Neuron (in vitro differentiated cells): ENCODE measurements around the gene PRRG1.
"Not testable (repeated sequence)": the region's sequence is repeated elsewhere in the genome, so short reads cannot be mapped to it uniquely, and the experiment has no call there.

Experiments used
- H2AFZ ChIP-seq: one replicate; pipeline ENCODE4 v1.6.1; 2013; ENCODE audit warnings: low read depth, mild to moderate bottlenecking, inconsistent platforms, low read length, moderate library complexity
- H3K27me3 ChIP-seq: one replicate; pipeline ENCODE4 v1.6.1; 2013; ENCODE audit warnings: low read length; ENCODE audit not compliant: insufficient read depth
- H3K36me3 ChIP-seq: one replicate; pipeline ENCODE4 v1.6.1; 2013; ENCODE audit warnings: low read length; ENCODE audit not compliant: insufficient read depth
- H3K4me1 ChIP-seq: one replicate; pipeline ENCODE4 v1.6.1; 2013; ENCODE audit warnings: low read length; ENCODE audit not compliant: insufficient read depth
- H3K4me3 ChIP-seq: 2 replicates; pipeline ENCODE4 v1.5.1; 2013; ENCODE audit warnings: mild to moderate bottlenecking, low read length, moderate library complexity
- H3K9me3 ChIP-seq: one replicate; pipeline ENCODE4 v1.6.1; 2013; ENCODE audit warnings: low read length

Gene PRRG1

GRCh38 chrX:37388413-37388812, 39.2 kb downstream of the PRRG1 start:
- no peaks in the 10 kb centered on the region for H3K4me1 ChIP-seq
- H3K36me3 ChIP-seq: no peaks in the 10 kb centered on the region
- H3K4me3 ChIP-seq: no peak overlapping the region
- H2AFZ ChIP-seq: no peak overlapping the region
- H3K9me3 ChIP-seq: no peaks in the 10 kb centered on the region
- no peaks in the 10 kb centered on the region for H3K27me3 ChIP-seq

GRCh38 chrX:37405956-37406355, 56.8 kb downstream of the PRRG1 start:
- Histone ChIP-seq H3K9me3 (no peaks in the 10 kb centered on the region), H3K36me3 (no peaks in the 10 kb centered on the region), H2AFZ (no peak overlapping the region), H3K27me3 (no peaks in the 10 kb centered on the region), H3K4me3 (no peak overlapping the region), H3K4me1 (peaks cover 8% of the 10 kb centered on the region)

- Histone ChIP-seq H2AFZ (no peak overlapping the region), H3K27me3 (no peaks in the 10 kb centered on the region), H3K4me1 (peaks cover 8% of the 10 kb centered on the region), H3K4me3 (no peak overlapping the region), H3K9me3 (no peaks in the 10 kb centered on the region), H3K36me3 (no peaks in the 10 kb centered on the region)
Measured at GRCh38 chrX:37407736-37408135, 58.6 kb downstream of the PRRG1 start.

DNA sequence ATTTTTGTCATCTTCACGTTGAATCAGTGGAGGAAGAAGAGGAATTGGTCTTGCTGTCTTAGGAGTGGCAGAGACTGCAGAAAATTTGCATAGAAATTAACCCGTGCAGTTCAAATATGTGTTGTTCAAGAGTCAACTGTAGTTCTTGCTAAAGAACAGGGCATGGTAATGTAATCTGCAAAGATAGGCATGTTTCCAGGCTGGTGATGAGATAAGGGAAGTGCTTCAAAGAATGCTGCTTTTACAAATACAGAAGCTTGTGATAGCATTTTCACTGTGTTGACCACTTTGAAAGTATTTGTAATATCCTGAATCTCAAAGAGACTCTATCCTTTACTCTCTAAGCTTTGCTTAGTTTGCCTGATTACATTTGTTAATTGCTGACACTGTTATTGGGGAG, 60.1 kb downstream of the PRRG1 start:
- no peaks in the 10 kb centered on the region for H3K9me3 ChIP-seq
- no peaks in the 10 kb centered on the region for H3K36me3 ChIP-seq
- no peaks in the 10 kb centered on the region for H3K27me3 ChIP-seq
- no peak overlapping the region for H2AFZ ChIP-seq
- H3K4me1 ChIP-seq: peaks cover 8% of the 10 kb centered on the region
- no peak overlapping the region for H3K4me3 ChIP-seq

GRCh38 chrX:37420185-37420584, 71.0 kb downstream of the PRRG1 start:
- H2AFZ ChIP-seq: no peak overlapping the region
- H3K4me1 ChIP-seq: no peaks in the 10 kb centered on the region
- H3K36me3 ChIP-seq: no peaks in the 10 kb centered on the region
- H3K27me3 ChIP-seq: no peaks in the 10 kb centered on the region
- no peak overlapping the region for H3K4me3 ChIP-seq
- H3K9me3 ChIP-seq: no peaks in the 10 kb centered on the region

DNA sequence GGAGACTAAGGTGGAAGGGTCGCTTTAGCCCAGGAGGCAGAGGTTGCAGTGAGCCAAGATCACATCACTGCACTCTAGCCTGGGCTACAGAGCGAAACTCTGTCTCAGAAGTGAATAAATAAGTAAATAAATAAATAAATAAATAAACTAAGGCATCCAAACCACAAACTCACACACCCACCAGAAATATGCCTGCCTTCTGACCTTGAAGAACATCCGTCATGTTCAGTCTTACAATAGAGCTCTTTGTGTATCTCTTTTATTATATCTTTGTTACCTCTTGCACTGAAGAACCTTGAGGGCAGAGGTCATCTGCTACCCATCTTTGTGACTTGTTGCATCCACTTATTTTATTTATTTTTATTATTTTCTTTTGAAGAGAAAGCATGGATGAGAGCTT, 71.6 kb downstream of the PRRG1 start:
- Histone ChIP-seq H3K4me1 (no peaks in the 10 kb centered on the region), H3K9me3 (no peaks in the 10 kb centered on the region), H3K36me3 (no peaks in the 10 kb centered on the region), H3K4me3 (no peak overlapping the region), H2AFZ (no peak overlapping the region), H3K27me3 (no peaks in the 10 kb centered on the region)

DNA sequence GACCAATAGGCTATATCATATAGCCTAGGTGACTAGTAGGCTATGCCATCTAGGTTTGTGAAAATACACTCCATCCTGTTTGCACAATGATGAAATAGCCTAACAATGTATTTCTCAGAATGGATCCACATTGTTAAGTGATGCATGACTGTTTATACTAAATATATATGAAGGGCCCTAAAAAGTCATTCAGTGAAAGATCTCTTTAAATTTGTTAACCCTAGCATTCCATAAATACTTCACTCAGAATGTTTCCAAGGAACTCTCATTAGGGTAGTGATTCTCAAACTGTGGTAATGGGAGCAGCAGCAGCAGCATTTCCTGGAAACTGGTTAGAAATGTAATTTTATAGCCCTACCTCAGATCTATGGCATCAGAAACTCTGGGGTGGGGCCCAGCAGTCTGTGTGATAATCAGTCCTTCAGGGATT, 74.9 kb downstream of the PRRG1 start:
- Histone ChIP-seq H3K9me3 (no peaks in the 10 kb centered on the region), H3K4me1 (no peaks in the 10 kb centered on the region), H3K27me3 (no peaks in the 10 kb centered on the region), H2AFZ (no peak overlapping the region), H3K4me3 (no peak overlapping the region), H3K36me3 (no peaks in the 10 kb centered on the region)

- Histone ChIP-seq H3K36me3 (no peaks in the 10 kb centered on the region), H3K9me3 (no peaks in the 10 kb centered on the region), H3K27me3 (no peaks in the 10 kb centered on the region), H3K4me3 (no peak overlapping the region), H3K4me1 (no peaks in the 10 kb centered on the region), H2AFZ (no peak overlapping the region)
Measured at GRCh38 chrX:37425370-37425769, 76.2 kb downstream of the PRRG1 start.

- H3K4me1 ChIP-seq, H3K9me3 ChIP-seq, H3K4me3 ChIP-seq, H3K27me3 ChIP-seq, H2AFZ ChIP-seq, H3K36me3 ChIP-seq: not testable (repeated sequence)
Measured at GRCh38 chrX:37428962-37429361, 79.8 kb downstream of the PRRG1 start.

DNA sequence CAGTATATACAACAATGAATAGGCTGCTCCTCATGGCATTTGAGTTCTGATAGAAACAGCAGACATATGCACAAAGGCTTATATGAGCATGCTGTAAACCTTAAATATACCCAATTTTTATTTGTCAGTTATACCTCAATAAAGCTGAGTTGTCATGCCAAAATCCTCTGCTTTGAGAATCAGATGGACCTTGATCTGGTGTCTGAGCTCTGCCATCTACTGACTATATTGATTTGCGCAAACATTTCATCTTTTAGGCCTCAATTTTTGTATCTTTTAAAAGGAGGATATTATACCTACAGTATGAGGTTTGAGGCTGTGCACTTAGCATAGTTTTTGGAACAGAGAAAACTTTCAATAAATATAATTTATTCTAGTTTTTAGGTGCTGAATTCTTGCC, 85.2 kb downstream of the PRRG1 start:
- no peaks in the 10 kb centered on the region for H3K36me3 ChIP-seq
- H3K27me3 ChIP-seq: no peaks in the 10 kb centered on the region
- H3K9me3 ChIP-seq: no peaks in the 10 kb centered on the region
- H3K4me3 ChIP-seq: no peak overlapping the region
- H2AFZ ChIP-seq: no peak overlapping the region
- H3K4me1 ChIP-seq: no peaks in the 10 kb centered on the region

DNA sequence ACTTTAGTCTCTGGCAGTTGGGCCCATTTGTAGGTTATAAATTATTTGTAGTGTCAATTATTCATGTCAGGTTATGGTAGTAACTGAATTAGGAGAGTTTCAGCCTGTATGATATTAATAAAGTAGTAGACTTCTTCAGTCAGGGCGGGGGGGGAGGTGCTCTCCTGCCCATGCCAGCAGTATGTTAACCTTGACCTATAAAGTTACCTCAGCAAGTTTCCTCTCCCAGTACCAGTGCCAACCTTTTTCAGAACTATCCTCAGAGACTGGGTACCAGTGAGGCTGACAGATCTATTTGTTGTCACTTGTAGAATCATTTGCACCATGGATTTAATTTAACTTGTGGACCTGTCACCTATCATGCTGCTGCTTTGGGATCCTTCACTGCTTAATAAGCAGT, 88.0 kb downstream of the PRRG1 start:
- no peak overlapping the region for H2AFZ ChIP-seq
- peaks cover 2% of the 10 kb centered on the region for H3K36me3 ChIP-seq
- no peaks in the 10 kb centered on the region for H3K27me3 ChIP-seq
- no peaks in the 10 kb centered on the region for H3K9me3 ChIP-seq
- no peak overlapping the region for H3K4me3 ChIP-seq
- no peaks in the 10 kb centered on the region for H3K4me1 ChIP-seq

DNA sequence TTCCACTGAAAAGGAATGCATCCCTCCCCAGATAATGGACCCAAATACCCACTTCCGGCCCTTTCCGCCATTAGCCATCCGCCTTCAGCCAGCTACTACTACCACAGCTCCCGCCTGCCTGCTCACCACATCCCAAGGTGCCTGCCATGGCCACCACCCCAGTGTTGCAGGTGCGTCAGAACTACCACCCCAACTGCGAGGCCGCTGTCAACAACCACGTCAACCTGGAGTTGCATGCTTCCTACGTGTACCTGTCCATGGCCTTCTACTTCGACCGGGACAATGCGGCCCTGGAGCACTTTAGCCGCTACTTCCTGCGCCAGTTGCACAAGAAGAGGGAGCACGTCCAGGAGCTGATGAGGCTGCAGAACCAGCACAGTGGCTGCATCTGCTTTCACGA, 92.2 kb downstream of the PRRG1 start:
- peaks cover 2% of the 10 kb centered on the region for H3K36me3 ChIP-seq
- H2AFZ ChIP-seq: no peak overlapping the region
- no peaks in the 10 kb centered on the region for H3K27me3 ChIP-seq
- H3K9me3 ChIP-seq: no peaks in the 10 kb centered on the region
- no peaks in the 10 kb centered on the region for H3K4me1 ChIP-seq
- no peak overlapping the region for H3K4me3 ChIP-seq

GRCh38 chrX:37445182-37445581, 96.0 kb downstream of the PRRG1 start:
- H3K36me3 ChIP-seq: peaks cover 2% of the 10 kb centered on the region
- no peaks in the 10 kb centered on the region for H3K27me3 ChIP-seq
- no peaks in the 10 kb centered on the region for H3K4me1 ChIP-seq
- H2AFZ ChIP-seq: no peak overlapping the region
- H3K4me3 ChIP-seq: no peak overlapping the region
- no peaks in the 10 kb centered on the region for H3K9me3 ChIP-seq

DNA sequence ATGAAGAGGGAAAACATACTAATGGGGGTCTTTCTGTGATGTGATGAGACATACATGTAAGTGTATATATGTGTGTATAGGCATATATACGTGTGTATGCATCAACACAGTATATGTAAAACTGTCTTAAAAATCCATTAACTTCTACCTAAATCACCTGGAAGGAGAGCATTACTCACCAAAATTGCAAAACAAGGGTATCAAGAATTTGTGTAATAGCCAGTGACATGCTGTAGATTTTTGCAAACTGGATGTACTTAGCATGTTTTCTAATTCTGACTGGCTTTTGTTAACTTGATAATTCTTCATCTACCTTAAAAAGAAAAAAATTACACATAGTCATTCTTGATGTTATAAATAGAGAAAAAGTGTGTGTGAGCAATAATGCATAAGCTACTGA, 104.7 kb downstream of the PRRG1 start:
- Histone ChIP-seq H3K36me3 (no peaks in the 10 kb centered on the region), H3K4me3 (no peak overlapping the region), H2AFZ (no peak overlapping the region), H3K9me3 (no peaks in the 10 kb centered on the region), H3K4me1 (no peaks in the 10 kb centered on the region), H3K27me3 (no peaks in the 10 kb centered on the region)
